H1 (cell line): ENCODE measurements around the gene AIFM3. TPM values are rescaled to one million over a fixed set of nuclear protein-coding genes. Genes with fewer than 3 reads are reported as not detected.

Source experiments
- CTCF ChIA-PET: fragments of 300-600 bp; sonication (Branson Sonifier 250); formaldehyde crosslinking; loops from one replicate; lab custom pipeline; 2021; ENCODE audit not compliant: partially characterized antibody; lab: Charles Lee
- POLR2A ChIA-PET: fragments of 300-600 bp; sonication (Branson Sonifier 250); formaldehyde crosslinking; loops from one replicate; lab custom pipeline; 2021; ENCODE audit warnings: inconsistent platforms; ENCODE audit not compliant: partially characterized antibody; lab: Charles Lee
- DNase-seq, 2 experiments: peaks; one replicate each; pipeline versions ENCODE4 v3.0.0 to v3.0.0-alpha.2; 2010 to 2022; ENCODE audit warnings: low spot score in 2 of 2, low read depth in 1 of 2, mixed read lengths in 1 of 2
- FAIRE-seq: peaks from 2 replicates; lab custom pipeline; 2011; peaks lifted over from hg19 to GRCh38; lab: Jason Lieb, UNC
- H2AFZ ChIP-seq: 2 replicates; pipeline ENCODE4 v1.8.1; 2012; ENCODE audit warnings: low read length, inconsistent platforms
- H2AK5ac ChIP-seq: 2 replicates; pipeline ENCODE4 v1.6.1; 2013; ENCODE audit warnings: low read depth, low read length
- H2BK120ac ChIP-seq: replicated peaks from 2 replicates; pipeline ENCODE3; 2013; ENCODE audit warnings: low read depth, low read length, inconsistent platforms
- H2BK12ac ChIP-seq: 2 replicates; pipeline ENCODE4 v1.6.1; 2013; ENCODE audit warnings: low read depth, low read length
- H2BK15ac ChIP-seq: 2 replicates; pipeline ENCODE4 v1.6.1; 2013; ENCODE audit warnings: low read length
- H2BK20ac ChIP-seq: 2 replicates; pipeline ENCODE4 v1.6.1; 2013; ENCODE audit warnings: low read length
- H2BK5ac ChIP-seq: 2 replicates; pipeline ENCODE4 v1.6.1; 2013; ENCODE audit warnings: low read depth, low read length
- H3K14ac ChIP-seq: 2 replicates; pipeline ENCODE4 v1.6.1; 2013; ENCODE audit warnings: inconsistent platforms; ENCODE audit not compliant: insufficient read length
- H3K18ac ChIP-seq: 2 replicates; pipeline ENCODE4 v1.6.1; 2013; ENCODE audit warnings: low read length; ENCODE audit errors: extremely low read depth
- H3K23ac ChIP-seq: 2 replicates; pipeline ENCODE4 v1.6.1; 2013; ENCODE audit warnings: inconsistent platforms; ENCODE audit not compliant: insufficient read length
- H3K23me2 ChIP-seq: 2 replicates; pipeline ENCODE4 v1.6.1; 2013; ENCODE audit warnings: low read depth, low read length
- H3K27ac ChIP-seq: 2 replicates; pipeline ENCODE4 v1.6.1; 2011; ENCODE audit warnings: low read depth, low read length, inconsistent platforms
- H3K27me3 ChIP-seq, 4 experiments: replicated peaks in 1 of 4; 1 replicate in 1 of 4; 2 replicates in 3 of 4; pipeline versions ENCODE4 v1.6.1 to v1.8.1; 2011 to 2013; ENCODE audit warnings: low read length in 3 of 4, mild to moderate bottlenecking in 3 of 4, inconsistent platforms in 2 of 4, mixed read lengths in 2 of 4, moderate library complexity in 1 of 4; ENCODE audit not compliant: control insufficient read depth in 3 of 4, insufficient read depth in 3 of 4; ENCODE audit errors: extremely low read depth in 1 of 4
- H3K36me3 ChIP-seq, 4 experiments: 2 replicates each; pipeline versions ENCODE4 v1.6.1 to v1.8.1; 2011 to 2013; ENCODE audit warnings: mild to moderate bottlenecking in 4 of 4, low read length in 3 of 4, moderate library complexity in 2 of 4, control low read depth in 1 of 4, inconsistent platforms in 1 of 4; ENCODE audit not compliant: insufficient read depth in 4 of 4, control insufficient read depth in 2 of 4
- H3K4ac ChIP-seq: replicated peaks from 2 replicates; pipeline ENCODE3; 2013; ENCODE audit warnings: low read length, low read depth, mixed read lengths, inconsistent platforms; ENCODE audit not compliant: insufficient read length
- H3K4me1 ChIP-seq, 4 experiments: replicated peaks in 1 of 4; 1 replicate in 1 of 4; 2 replicates in 3 of 4; pipeline versions ENCODE4 v1.6.1 to v1.8.1; 2011 to 2013; ENCODE audit warnings: low read length in 3 of 4, inconsistent platforms in 2 of 4, mixed read lengths in 1 of 4; ENCODE audit not compliant: insufficient read depth in 4 of 4, control insufficient read depth in 3 of 4
- H3K4me2 ChIP-seq, 2 experiments: 2 replicates each; pipeline versions ENCODE4 v1.6.1 to v1.8.1; 2011 to 2013; ENCODE audit warnings: low read depth in 2 of 2, low read length in 2 of 2, control low read depth in 1 of 2, inconsistent platforms in 1 of 2, mild to moderate bottlenecking in 1 of 2; ENCODE audit not compliant: insufficient read depth in 1 of 2
- H3K4me3 ChIP-seq, 4 experiments: fragments of 200-600, 300-600 bp in 1 of 4; sonication (generic), shearing (Covaris generic), sonication (Bioruptor Twin) in 1 of 4; 2 replicates each; pipeline versions ENCODE4 v1.5.1 to v1.8.1; 2011 to 2016; ENCODE audit warnings: low read length in 4 of 4, low read depth in 3 of 4, control low read depth in 2 of 4, inconsistent platforms in 2 of 4, mild to moderate bottlenecking in 2 of 4, mixed read lengths in 1 of 4, moderate library complexity in 1 of 4; ENCODE audit not compliant: insufficient read depth in 2 of 4; ENCODE audit errors: extremely low read depth in 1 of 4
- H3K56ac ChIP-seq: replicated peaks from 2 replicates; pipeline ENCODE3; 2013; ENCODE audit warnings: low read depth, mild to moderate bottlenecking, mixed read lengths, low read length, inconsistent platforms; ENCODE audit not compliant: insufficient read length
- H3K79me1 ChIP-seq: 2 replicates; pipeline ENCODE4 v1.6.1; 2013; ENCODE audit warnings: low read depth, low read length, control low read depth
- H3K79me2 ChIP-seq, 2 experiments: 2 replicates each; pipeline versions ENCODE4 v1.6.1 to v1.8.1; 2012 to 2013; ENCODE audit warnings: low read length in 2 of 2, mild to moderate bottlenecking in 2 of 2, inconsistent platforms in 1 of 2; ENCODE audit not compliant: insufficient read depth in 2 of 2, control insufficient read depth in 1 of 2
- H3K9ac ChIP-seq, 4 experiments: replicated peaks in 1 of 4; 1 replicate in 1 of 4; 2 replicates in 3 of 4; pipeline versions ENCODE4 v1.6.1 to v1.8.1; 2011 to 2013; ENCODE audit warnings: low read depth in 3 of 4, low read length in 3 of 4, control low read depth in 2 of 4, mild to moderate bottlenecking in 2 of 4, moderate library complexity in 2 of 4, inconsistent platforms in 1 of 4; ENCODE audit errors: extremely low read depth in 1 of 4
- H3K9me3 ChIP-seq, 2 experiments: 2 replicates each; pipeline versions ENCODE4 v1.6.1 to v1.8.1; 2012 to 2013; ENCODE audit warnings: mild to moderate bottlenecking in 2 of 2, moderate library complexity in 2 of 2, control low read depth in 1 of 2, inconsistent platforms in 1 of 2, low read depth in 1 of 2, low read length in 1 of 2, mixed read lengths in 1 of 2; ENCODE audit not compliant: insufficient read depth in 2 of 2
- H4K20me1 ChIP-seq, 2 experiments: replicated peaks in 1 of 2; 2 replicates each; pipeline versions ENCODE3 to v1.8.1; 2011 to 2013; ENCODE audit warnings: inconsistent platforms in 2 of 2, low read length in 2 of 2, mild to moderate bottlenecking in 1 of 2; ENCODE audit not compliant: insufficient read depth in 2 of 2, control insufficient read depth in 1 of 2
- H4K5ac ChIP-seq: 2 replicates; pipeline ENCODE4 v1.6.1; 2013; ENCODE audit warnings: low read length, low read depth, mixed read lengths, inconsistent platforms; ENCODE audit not compliant: insufficient read length
- H4K8ac ChIP-seq: 2 replicates; pipeline ENCODE4 v1.8.0; 2013; ENCODE audit warnings: mild to moderate bottlenecking, moderate library complexity, low read length, inconsistent platforms; ENCODE audit not compliant: insufficient read depth; ENCODE audit errors: extremely low read depth
- H4K91ac ChIP-seq: replicated peaks from 2 replicates; pipeline ENCODE3; 2013; ENCODE audit warnings: low read length, mixed read lengths, inconsistent platforms; ENCODE audit not compliant: insufficient read length
- CTBP2 ChIP-seq: IDR thresholded peaks from 2 replicates; pipeline ENCODE4 v1.7.0; 2011; ENCODE audit warnings: borderline replicate concordance, mild to moderate bottlenecking, moderate library complexity, mixed read lengths, low read length; ENCODE audit not compliant: insufficient read depth, insufficient read length
- HDAC2 ChIP-seq, 2 experiments: fragments of 300-600 bp in 1 of 2; sonication (generic) in 1 of 2; IDR thresholded peaks; 2 replicates each; pipeline ENCODE4 v1.6.1; 2011 to 2012; ENCODE audit warnings: low read depth in 2 of 2, low read length in 2 of 2, mild to moderate bottlenecking in 2 of 2, moderate library complexity in 2 of 2, borderline replicate concordance in 1 of 2, inconsistent platforms in 1 of 2
- TBP ChIP-seq: IDR thresholded peaks from 2 replicates; pipeline ENCODE4 v1.6.1; 2011; ENCODE audit warnings: low read depth, low read length, improper control_type of control experiment
- WGBS, 2 experiments: shearing (Covaris generic) in 1 of 2; methylation state at CpG; one replicate each; pipeline versions ENCODE4 v1.1.6 to v1.1.7; 2013 to 2015; ENCODE audit warnings: low lambda C conversion rate in 2 of 2, mixed read lengths in 2 of 2, inconsistent platforms in 1 of 2, low coverage in 1 of 2, missing lambda C conversion rate in 1 of 2; ENCODE audit not compliant: insufficient replicate concordance in 2 of 2, insufficient coverage in 1 of 2, insufficient read length in 1 of 2; ENCODE audit errors: extremely low coverage in 1 of 2, missing lambda C conversion rate in 1 of 2; 5-methylcytosine and 5-hydroxymethylcytosine counted together
- polyA plus RNA-seq, 7 experiments: library from polyadenylated mRNA; depleted of rRNA in 3 of 7; stranded (reverse) in 5 of 7; unstranded in 2 of 7; fragments of >200 nt in 5 of 7; fragments of 200-250 nt in 2 of 7; gene quantifications; 1 replicate in 5 of 7; 2 replicates in 1 of 7; 4 replicates in 1 of 7; pipeline versions ENCODE4 v1.2.1 to v1.2.3, GENCODE V29; 2011 to 2013; ENCODE audit warnings: missing spikeins in 2 of 7, mixed read lengths in 2 of 7
- total RNA-seq: library from RNA; stranded (reverse); fragmentation: NEBNext Ultra II Directional; extraction: Animal tissue kit (Norgen Biotek cat#: 25700); gene quantifications from 2 replicates; pipeline ENCODE4 v1.2.1, GENCODE V29; 2021
- TF ChIP-seq, protein P1 (sequence below): IDR thresholded peaks from 2 replicates; pipeline ENCODE4 v1.6.1; 2011; ENCODE audit warnings: low read depth, mild to moderate bottlenecking, low read length; ENCODE audit not compliant: insufficient read depth

Gene AIFM3
- total and polyA plus RNA-seq, 2 of the 8 experiments (the other 6 are each of a cell fraction or from before 2014, with no cell fraction given) = 0.86 to 1.4 TPM

DNA sequence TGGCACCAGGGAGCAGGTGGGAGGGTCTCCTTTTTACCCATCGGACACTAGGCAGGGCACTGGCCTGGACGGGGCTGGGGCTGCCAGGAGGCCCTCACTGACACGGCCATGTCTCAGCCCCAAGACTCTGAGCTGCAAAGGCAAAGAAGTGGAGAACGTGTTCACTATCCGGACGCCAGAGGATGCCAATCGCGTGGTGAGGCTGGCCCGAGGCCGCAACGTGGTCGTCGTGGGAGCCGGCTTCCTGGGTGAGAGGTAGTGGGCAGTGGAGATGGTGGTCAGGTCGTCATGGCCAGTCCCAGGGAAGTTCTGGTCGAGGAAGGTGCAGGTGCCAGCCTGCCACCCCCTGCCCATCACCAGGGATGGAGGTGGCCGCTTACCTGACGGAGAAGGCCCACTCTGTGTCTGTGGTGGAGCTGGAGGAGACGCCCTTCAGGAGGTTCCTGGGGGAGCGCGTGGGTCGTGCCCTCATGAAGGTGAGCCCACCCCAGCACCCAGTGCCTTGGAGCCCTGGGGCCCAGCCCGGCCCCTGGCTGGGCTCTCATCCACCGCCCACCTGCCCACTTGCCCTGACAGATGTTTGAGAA lies 9.3 kb downstream of the AIFM3 start:
- Histone ChIP-seq H3K4me3 (no peak overlapping the region), H2BK15ac (no peak overlapping the region), H2BK20ac (no peak overlapping the region), H3K14ac (no peak overlapping the region), H3K56ac (no peak overlapping the region), H3K9me3 (peaks cover 11 to 17% of the 10 kb centered on the region in 2 experiments), H3K18ac (no peak overlapping the region), H3K9ac (no peak overlapping the region), H4K20me1 (peaks cover 1 to 2% of the 10 kb centered on the region in 2 experiments), H2BK120ac (no peak overlapping the region), H3K36me3 (no peaks in the 10 kb centered on the region), H3K23me2 (0 out of 2 replicates have a peak, but pooled peaks cover 3% of the 10 kb centered on the region), H3K4me2 (no peak overlapping the region), H2AFZ (no peak overlapping the region), H3K23ac (no peak overlapping the region), H2BK5ac (no peak overlapping the region), H3K4ac (no peak overlapping the region), H3K27me3 (peaks cover 0 to 17% (median 7%) of the 10 kb centered on the region in 4 experiments; a peak in 3 of 7 replicates), H3K4me1 (peaks cover 2 to 18% (median 9%) of the 10 kb centered on the region in 4 experiments), H2BK12ac (no peak overlapping the region), H3K27ac (no peak overlapping the region), H4K91ac (no peak overlapping the region), H4K8ac (no peak overlapping the region; the same call in 1 of the 2 replicates), H3K79me1 (no peaks in the 10 kb centered on the region), H3K79me2 (no peaks in the 10 kb centered on the region), H2AK5ac (no peak overlapping the region), H4K5ac (no peak overlapping the region)
- DNase-seq (no peak), FAIRE-seq (no peak)
- TF ChIP-seq CTBP2 = no peak
- TF ChIP-seq, protein P1, sequence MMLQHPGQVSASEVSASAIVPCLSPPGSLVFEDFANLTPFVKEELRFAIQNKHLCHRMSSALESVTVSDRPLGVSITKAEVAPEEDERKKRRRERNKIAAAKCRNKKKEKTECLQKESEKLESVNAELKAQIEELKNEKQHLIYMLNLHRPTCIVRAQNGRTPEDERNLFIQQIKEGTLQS = no peak
- TF ChIP-seq HDAC2 (IDR thresholded peaks at IDR 0.05; ENCODE audit: borderline replicate concordance in 1 of 2, low read depth in 2 of 2, low read length in 2 of 2) = no peak
- no peak for TF ChIP-seq TBP
- ChIA-PET POLR2A (interaction anchor here (0.9 to 3.0 kb wide), 2 partner anchors 19 kb away, joined by 3 to 7 read pairs; no protein-coding TSS in a partner anchor), CTCF (interaction anchor here (0.8 to 10.9 kb wide), 7 partner anchors 9 to 126 kb away, joined by 3 to 115 read pairs (median 6); partner anchors contain the start of gene AIFM3)
- 84% methylated on average over 24 of the region's 24 CpGs; no CpG with 5 or more reads in 1 of the 2 experiments for WGBS, 2 experiments
